GM23338 (cell line): Measurements from ENCODE around the gene RNF115. TPM values are rescaled to one million over a fixed set of nuclear protein-coding genes. Genes with fewer than 3 reads are reported as not detected.
"Not testable (repeated sequence)": the region's sequence is repeated elsewhere in the genome, so short reads cannot be mapped to it uniquely, and the experiment has no call there.

ENCODE experiments used
- ATAC-seq: fragments of 200-7000 bp; cut with Tn5 transposase; 3 replicates; pipeline ENCODE4 v1.9.1; 2020
- DNase-seq: peaks from one replicate; pipeline ENCODE4 v3.0.0-alpha.2; 2015; ENCODE audit warnings: low spot score
- H2AFZ ChIP-seq: fragments of 200-600 bp; sonication (generic); 2 replicates; pipeline ENCODE4 v1.8.0; 2016; ENCODE audit warnings: antibody characterized with exemption, mild to moderate bottlenecking, moderate library complexity
- H3F3A ChIP-seq: fragments of 200-600 bp; sonication (generic); replicated peaks from 2 replicates; pipeline ENCODE4 v1.8.0; 2017; ENCODE audit warnings: antibody characterized with exemption, mixed run types, low read depth
- H3K27ac ChIP-seq: fragments of 200-600 bp; sonication (generic); 2 replicates; pipeline ENCODE4 v1.6.1; 2016; ENCODE audit warnings: low read depth
- H3K27me3 ChIP-seq: fragments of 200-600 bp; sonication (generic); 2 replicates; pipeline ENCODE4 v1.8.0; 2016; ENCODE audit warnings: mild to moderate bottlenecking, mixed run types, moderate library complexity; ENCODE audit not compliant: insufficient read depth
- H3K36me3 ChIP-seq: fragments of 200-600 bp; sonication (generic); 2 replicates; pipeline ENCODE4 v1.8.0; 2016; ENCODE audit warnings: mild to moderate bottlenecking; ENCODE audit not compliant: insufficient read depth
- H3K4me1 ChIP-seq: fragments of 200-600 bp; sonication (generic); 2 replicates; pipeline ENCODE4 v1.8.0; 2016; ENCODE audit warnings: mild to moderate bottlenecking, moderate library complexity; ENCODE audit not compliant: insufficient read depth
- H3K4me2 ChIP-seq: fragments of 200-600 bp; sonication (generic); 2 replicates; pipeline ENCODE4 v1.7.1; 2017; ENCODE audit warnings: mixed run types
- H3K4me3 ChIP-seq: fragments of 200-600 bp; sonication (generic); 2 replicates; pipeline ENCODE4 v1.6.1; 2016; ENCODE audit warnings: mixed run types
- H3K79me2 ChIP-seq: fragments of 200-600 bp; sonication (generic); replicated peaks from 2 replicates; pipeline ENCODE4 v1.8.0; 2017; ENCODE audit warnings: mild to moderate bottlenecking; ENCODE audit not compliant: insufficient read depth
- H3K9me2 ChIP-seq: fragments of 200-600 bp; sonication (generic); 2 replicates; pipeline ENCODE4 v1.8.0; 2017; ENCODE audit not compliant: insufficient read depth
- H4K20me1 ChIP-seq: fragments of 200-600 bp; sonication (generic); replicated peaks from 2 replicates; pipeline ENCODE4 v1.8.0; 2017; ENCODE audit warnings: mild to moderate bottlenecking; ENCODE audit not compliant: insufficient read depth
- H3K27ac Mint-ChIP-seq: 2 replicates; pipeline ENCODE4 v1.8.0; 2020; ENCODE audit warnings: inconsistent platforms, mild to moderate bottlenecking, moderate library complexity, mixed read lengths
- H3K27me3 Mint-ChIP-seq: 3 replicates; pipeline ENCODE4 v1.8.0; 2022; ENCODE audit warnings: low read depth, mild to moderate bottlenecking, moderate library complexity, mixed read lengths, inconsistent platforms; ENCODE audit not compliant: insufficient read depth, poor library complexity
- H3K36me3 Mint-ChIP-seq: 3 replicates; pipeline ENCODE4 v1.8.0; 2021; ENCODE audit warnings: low read depth, mild to moderate bottlenecking, inconsistent platforms, moderate library complexity, mixed read lengths
- H3K4me1 Mint-ChIP-seq: 3 replicates; pipeline ENCODE4 v1.8.0; 2020; ENCODE audit warnings: mild to moderate bottlenecking, inconsistent platforms, mixed read lengths
- H3K4me3 Mint-ChIP-seq: 3 replicates; pipeline ENCODE4 v1.8.0; 2021; ENCODE audit warnings: moderate library complexity, mild to moderate bottlenecking, inconsistent platforms, mixed read lengths
- H3K9me3 Mint-ChIP-seq: 3 replicates; pipeline ENCODE4 v1.8.0; 2020; ENCODE audit warnings: moderate library complexity, mild to moderate bottlenecking, inconsistent platforms, mixed read lengths
- EZH2phosphoT487 ChIP-seq: fragments of 200-600 bp; sonication (generic); IDR thresholded peaks from one replicate; pipeline ENCODE4 v1.8.1; 2018; ENCODE audit warnings: antibody characterized with exemption; ENCODE audit not compliant: unreplicated experiment
- JUNB ChIP-seq: IDR thresholded peaks from one replicate; pipeline ENCODE4 v1.6.1; 2016; ENCODE audit warnings: antibody characterized with exemption; ENCODE audit not compliant: unreplicated experiment
- NANOG ChIP-seq: IDR thresholded peaks from 2 replicates; pipeline ENCODE4 v1.6.1; 2016; ENCODE audit warnings: antibody characterized with exemption, borderline replicate concordance
- POLR2AphosphoS5 ChIP-seq: IDR thresholded peaks from 2 replicates; pipeline ENCODE4 v1.6.1; 2016; ENCODE audit warnings: antibody characterized with exemption, low read depth
- polyA plus RNA-seq: library from polyadenylated mRNA; unstranded; fragments of >200 nt; fragmentation: Nextera tagmentation; extraction: Ambion mirVana; gene quantifications from 2 replicates; pipeline ENCODE4 v1.2.1, GENCODE V29; 2016
- total RNA-seq: library from RNA; depleted of rRNA; stranded (reverse); fragments of >200 nt; shearing (Covaris generic); gene quantifications from 2 replicates; pipeline ENCODE4 v1.2.3, GENCODE V29; 2014
- TF ChIP-seq, protein P1 (sequence below), 2 experiments: fragments of 200-600 bp in 1 of 2; sonication (generic) in 1 of 2; conservative IDR thresholded peaks; 2 replicates each; pipeline versions ENCODE4 v1.5.1 to v1.6.1; 2016 to 2017; ENCODE audit warnings: antibody characterized with exemption in 2 of 2, low read depth in 2 of 2, mild to moderate bottlenecking in 2 of 2, moderate library complexity in 1 of 2
- TF ChIP-seq, protein P2 (sequence below): fragments of 250-450 bp; sonication (Bioruptor Pico); IDR thresholded peaks from 2 replicates; pipeline ENCODE4 v1.5.0; 2020; ENCODE audit warnings: mild to moderate bottlenecking, moderate library complexity
- TF ChIP-seq, protein P3 (sequence below): IDR thresholded peaks from one replicate; pipeline ENCODE4 v1.6.1; 2018; ENCODE audit warnings: antibody characterized with exemption; ENCODE audit not compliant: unreplicated experiment

Gene RNF115
- total and polyA plus RNA-seq, 2 experiments from 2014 or later: 10.6 to 10.9 TPM

DNA sequence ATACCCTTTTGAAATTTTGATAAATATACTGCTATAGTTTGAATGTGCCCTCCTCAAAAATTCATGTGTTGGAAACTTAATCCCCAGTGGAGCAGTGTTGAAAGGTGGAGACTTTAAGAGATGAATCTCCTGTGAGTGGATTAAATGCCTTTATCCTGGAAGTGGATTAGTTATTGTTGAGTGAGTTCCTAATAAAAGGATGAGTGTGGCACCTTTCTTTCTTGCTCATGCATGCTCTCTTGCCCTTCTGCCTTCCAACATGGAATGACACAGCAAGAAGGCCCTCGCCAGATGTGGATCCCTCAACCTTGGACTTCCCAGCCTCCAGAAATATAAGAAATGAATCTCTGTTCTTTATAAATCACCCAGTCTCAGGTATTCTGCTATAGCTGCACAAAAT, 52.8 kb downstream of the RNF115 start:
- Histone ChIP-seq H3K4me2 (no peak overlapping the region), H3K79me2 (no peaks in the 10 kb centered on the region), H3K27ac (no peak overlapping the region), H4K20me1 (no peaks in the 10 kb centered on the region), H3K9me2 (no peaks in the 10 kb centered on the region), H3F3A (no peaks in the 10 kb centered on the region), H3K27me3 (no peaks in the 10 kb centered on the region), H3K4me3 (no peak overlapping the region), H3K4me1 (no peaks in the 10 kb centered on the region), H2AFZ (no peak overlapping the region), H3K36me3 (peaks cover 13% of the 10 kb centered on the region)
- Mint-ChIP-seq H3K4me3 (no peak overlapping the region), H3K27me3 (peaks cover 5% of the 10 kb centered on the region), H3K36me3 (peaks cover 33% of the 10 kb centered on the region), H3K4me1 (peaks cover 4% of the 10 kb centered on the region; the same call in 1 of the 3 replicates), H3K27ac (no peak overlapping the region; the same call in 1 of the 2 replicates), H3K9me3 (peaks cover 13% of the 10 kb centered on the region; the same call in 2 of the 3 replicates)
- DNase-seq (no peak), ATAC-seq (no peak)
- TF ChIP-seq, protein P1, sequence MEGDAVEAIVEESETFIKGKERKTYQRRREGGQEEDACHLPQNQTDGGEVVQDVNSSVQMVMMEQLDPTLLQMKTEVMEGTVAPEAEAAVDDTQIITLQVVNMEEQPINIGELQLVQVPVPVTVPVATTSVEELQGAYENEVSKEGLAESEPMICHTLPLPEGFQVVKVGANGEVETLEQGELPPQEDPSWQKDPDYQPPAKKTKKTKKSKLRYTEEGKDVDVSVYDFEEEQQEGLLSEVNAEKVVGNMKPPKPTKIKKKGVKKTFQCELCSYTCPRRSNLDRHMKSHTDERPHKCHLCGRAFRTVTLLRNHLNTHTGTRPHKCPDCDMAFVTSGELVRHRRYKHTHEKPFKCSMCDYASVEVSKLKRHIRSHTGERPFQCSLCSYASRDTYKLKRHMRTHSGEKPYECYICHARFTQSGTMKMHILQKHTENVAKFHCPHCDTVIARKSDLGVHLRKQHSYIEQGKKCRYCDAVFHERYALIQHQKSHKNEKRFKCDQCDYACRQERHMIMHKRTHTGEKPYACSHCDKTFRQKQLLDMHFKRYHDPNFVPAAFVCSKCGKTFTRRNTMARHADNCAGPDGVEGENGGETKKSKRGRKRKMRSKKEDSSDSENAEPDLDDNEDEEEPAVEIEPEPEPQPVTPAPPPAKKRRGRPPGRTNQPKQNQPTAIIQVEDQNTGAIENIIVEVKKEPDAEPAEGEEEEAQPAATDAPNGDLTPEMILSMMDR (conservative IDR thresholded peaks at IDR 0.05; ENCODE audit: low read depth in 2 of 2): no peak
- TF ChIP-seq, protein P2, sequence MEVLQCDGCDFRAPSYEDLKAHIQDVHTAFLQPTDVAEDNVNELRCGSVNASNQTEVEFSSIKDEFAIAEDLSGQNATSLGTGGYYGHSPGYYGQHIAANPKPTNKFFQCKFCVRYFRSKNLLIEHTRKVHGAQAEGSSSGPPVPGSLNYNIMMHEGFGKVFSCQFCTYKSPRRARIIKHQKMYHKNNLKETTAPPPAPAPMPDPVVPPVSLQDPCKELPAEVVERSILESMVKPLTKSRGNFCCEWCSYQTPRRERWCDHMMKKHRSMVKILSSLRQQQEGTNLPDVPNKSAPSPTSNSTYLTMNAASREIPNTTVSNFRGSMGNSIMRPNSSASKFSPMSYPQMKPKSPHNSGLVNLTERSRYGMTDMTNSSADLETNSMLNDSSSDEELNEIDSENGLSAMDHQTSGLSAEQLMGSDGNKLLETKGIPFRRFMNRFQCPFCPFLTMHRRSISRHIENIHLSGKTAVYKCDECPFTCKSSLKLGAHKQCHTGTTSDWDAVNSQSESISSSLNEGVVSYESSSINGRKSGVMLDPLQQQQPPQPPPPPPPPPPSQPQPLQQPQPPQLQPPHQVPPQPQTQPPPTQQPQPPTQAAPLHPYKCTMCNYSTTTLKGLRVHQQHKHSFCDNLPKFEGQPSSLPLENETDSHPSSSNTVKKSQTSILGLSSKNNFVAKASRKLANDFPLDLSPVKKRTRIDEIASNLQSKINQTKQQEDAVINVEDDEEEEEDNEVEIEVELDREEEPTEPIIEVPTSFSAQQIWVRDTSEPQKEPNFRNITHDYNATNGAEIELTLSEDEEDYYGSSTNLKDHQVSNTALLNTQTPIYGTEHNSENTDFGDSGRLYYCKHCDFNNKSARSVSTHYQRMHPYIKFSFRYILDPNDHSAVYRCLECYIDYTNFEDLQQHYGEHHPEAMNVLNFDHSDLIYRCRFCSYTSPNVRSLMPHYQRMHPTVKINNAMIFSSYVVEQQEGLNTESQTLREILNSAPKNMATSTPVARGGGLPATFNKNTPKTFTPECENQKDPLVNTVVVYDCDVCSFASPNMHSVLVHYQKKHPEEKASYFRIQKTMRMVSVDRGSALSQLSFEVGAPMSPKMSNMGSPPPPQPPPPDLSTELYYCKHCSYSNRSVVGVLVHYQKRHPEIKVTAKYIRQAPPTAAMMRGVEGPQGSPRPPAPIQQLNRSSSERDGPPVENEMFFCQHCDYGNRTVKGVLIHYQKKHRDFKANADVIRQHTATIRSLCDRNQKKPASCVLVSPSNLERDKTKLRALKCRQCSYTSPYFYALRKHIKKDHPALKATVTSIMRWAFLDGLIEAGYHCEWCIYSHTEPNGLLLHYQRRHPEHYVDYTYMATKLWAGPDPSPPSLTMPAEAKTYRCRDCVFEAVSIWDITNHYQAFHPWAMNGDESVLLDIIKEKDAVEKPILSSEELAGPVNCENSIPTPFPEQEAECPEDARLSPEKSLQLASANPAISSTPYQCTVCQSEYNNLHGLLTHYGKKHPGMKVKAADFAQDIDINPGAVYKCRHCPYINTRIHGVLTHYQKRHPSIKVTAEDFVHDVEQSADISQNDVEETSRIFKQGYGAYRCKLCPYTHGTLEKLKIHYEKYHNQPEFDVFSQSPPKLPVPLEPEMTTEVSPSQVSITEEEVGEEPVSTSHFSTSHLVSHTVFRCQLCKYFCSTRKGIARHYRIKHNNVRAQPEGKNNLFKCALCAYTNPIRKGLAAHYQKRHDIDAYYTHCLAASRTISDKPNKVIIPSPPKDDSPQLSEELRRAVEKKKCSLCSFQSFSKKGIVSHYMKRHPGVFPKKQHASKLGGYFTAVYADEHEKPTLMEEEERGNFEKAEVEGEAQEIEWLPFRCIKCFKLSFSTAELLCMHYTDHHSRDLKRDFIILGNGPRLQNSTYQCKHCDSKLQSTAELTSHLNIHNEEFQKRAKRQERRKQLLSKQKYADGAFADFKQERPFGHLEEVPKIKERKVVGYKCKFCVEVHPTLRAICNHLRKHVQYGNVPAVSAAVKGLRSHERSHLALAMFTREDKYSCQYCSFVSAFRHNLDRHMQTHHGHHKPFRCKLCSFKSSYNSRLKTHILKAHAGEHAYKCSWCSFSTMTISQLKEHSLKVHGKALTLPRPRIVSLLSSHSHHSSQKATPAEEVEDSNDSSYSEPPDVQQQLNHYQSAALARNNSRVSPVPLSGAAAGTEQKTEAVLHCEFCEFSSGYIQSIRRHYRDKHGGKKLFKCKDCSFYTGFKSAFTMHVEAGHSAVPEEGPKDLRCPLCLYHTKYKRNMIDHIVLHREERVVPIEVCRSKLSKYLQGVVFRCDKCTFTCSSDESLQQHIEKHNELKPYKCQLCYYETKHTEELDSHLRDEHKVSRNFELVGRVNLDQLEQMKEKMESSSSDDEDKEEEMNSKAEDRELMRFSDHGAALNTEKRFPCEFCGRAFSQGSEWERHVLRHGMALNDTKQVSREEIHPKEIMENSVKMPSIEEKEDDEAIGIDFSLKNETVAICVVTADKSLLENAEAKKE (CRISPR knock-in tag): no peak
- TF ChIP-seq EZH2phosphoT487 (no peak), NANOG (no peak), POLR2AphosphoS5 (no peak), JUNB (no peak)
- TF ChIP-seq, protein P3, sequence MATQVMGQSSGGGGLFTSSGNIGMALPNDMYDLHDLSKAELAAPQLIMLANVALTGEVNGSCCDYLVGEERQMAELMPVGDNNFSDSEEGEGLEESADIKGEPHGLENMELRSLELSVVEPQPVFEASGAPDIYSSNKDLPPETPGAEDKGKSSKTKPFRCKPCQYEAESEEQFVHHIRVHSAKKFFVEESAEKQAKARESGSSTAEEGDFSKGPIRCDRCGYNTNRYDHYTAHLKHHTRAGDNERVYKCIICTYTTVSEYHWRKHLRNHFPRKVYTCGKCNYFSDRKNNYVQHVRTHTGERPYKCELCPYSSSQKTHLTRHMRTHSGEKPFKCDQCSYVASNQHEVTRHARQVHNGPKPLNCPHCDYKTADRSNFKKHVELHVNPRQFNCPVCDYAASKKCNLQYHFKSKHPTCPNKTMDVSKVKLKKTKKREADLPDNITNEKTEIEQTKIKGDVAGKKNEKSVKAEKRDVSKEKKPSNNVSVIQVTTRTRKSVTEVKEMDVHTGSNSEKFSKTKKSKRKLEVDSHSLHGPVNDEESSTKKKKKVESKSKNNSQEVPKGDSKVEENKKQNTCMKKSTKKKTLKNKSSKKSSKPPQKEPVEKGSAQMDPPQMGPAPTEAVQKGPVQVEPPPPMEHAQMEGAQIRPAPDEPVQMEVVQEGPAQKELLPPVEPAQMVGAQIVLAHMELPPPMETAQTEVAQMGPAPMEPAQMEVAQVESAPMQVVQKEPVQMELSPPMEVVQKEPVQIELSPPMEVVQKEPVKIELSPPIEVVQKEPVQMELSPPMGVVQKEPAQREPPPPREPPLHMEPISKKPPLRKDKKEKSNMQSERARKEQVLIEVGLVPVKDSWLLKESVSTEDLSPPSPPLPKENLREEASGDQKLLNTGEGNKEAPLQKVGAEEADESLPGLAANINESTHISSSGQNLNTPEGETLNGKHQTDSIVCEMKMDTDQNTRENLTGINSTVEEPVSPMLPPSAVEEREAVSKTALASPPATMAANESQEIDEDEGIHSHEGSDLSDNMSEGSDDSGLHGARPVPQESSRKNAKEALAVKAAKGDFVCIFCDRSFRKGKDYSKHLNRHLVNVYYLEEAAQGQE: no peak

DNA sequence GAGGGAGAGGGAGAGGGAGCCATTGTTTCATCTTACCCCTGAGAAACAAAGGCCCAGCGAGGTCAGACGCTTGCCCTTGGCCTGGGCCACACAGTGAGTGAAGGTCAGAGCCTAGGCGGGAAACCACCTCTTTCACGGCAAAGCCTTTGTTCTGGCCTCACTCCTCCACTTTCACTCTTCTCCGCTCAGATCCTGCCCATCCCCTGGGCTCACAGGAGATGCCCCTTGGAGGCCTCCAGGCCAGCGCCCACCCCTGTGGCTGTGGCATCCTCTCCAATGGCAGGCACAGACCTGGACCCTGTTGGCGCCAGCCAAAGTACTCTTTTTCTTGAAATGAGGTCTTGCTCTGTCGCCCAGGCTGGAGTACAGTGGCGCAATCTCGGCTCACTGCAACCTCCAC, 55.9 kb downstream of the RNF115 start:
- H3K4me3 ChIP-seq, H3K27ac Mint-ChIP-seq, H3K4me2 ChIP-seq, H3K27ac ChIP-seq, H2AFZ ChIP-seq, H3K9me2 ChIP-seq, H3K27me3 ChIP-seq, H3K4me3 Mint-ChIP-seq, H3K79me2 ChIP-seq, H3F3A ChIP-seq, H3K4me1 ChIP-seq, H4K20me1 ChIP-seq, H3K4me1 Mint-ChIP-seq, DNase-seq, H3K27me3 Mint-ChIP-seq: not testable (repeated sequence)
- H3K9me3 Mint-ChIP-seq: peaks cover 26% of the 10 kb centered on the region
- H3K36me3 Mint-ChIP-seq: peaks cover 57% of the 10 kb centered on the region
- peaks cover 13% of the 10 kb centered on the region for H3K36me3 ChIP-seq
- peak; percentile 24; the same call in 1 of the 3 replicates for ATAC-seq
